K562 (cell line): ENCODE data around the gene ST8SIA1.

ENCODE experiments used
- MAX ChIP-seq: sonication (generic); formaldehyde crosslinking; IDR thresholded peaks from 2 replicates; pipeline ENCODE4 v1.9.0; 2022; ENCODE audit warnings: mild to moderate bottlenecking, missing genetic modification reagents
- NFRKB ChIP-seq: fragments of 450-650 bp; IDR thresholded peaks from 2 replicates; pipeline ENCODE4 v1.6.1; 2016; ENCODE audit warnings: low read depth
- RAD21 ChIP-seq, 2 experiments: fragments of 250-450 bp in 1 of 2; fragments of 450-650 bp in 1 of 2; sonication (Bioruptor Pico) in 1 of 2; formaldehyde crosslinking in 1 of 2; IDR thresholded peaks in 1 of 2; conservative IDR thresholded peaks in 1 of 2; 2 replicates each; pipeline versions ENCODE4 v1.4.0 to v1.8.0; 2020 to 2022; ENCODE audit warnings: mild to moderate bottlenecking in 2 of 2, moderate library complexity in 1 of 2
- TBP ChIP-seq: optimal IDR thresholded peaks from 2 replicates; pipeline ENCODE3; 2011; ENCODE audit warnings: low read depth, low read length, improper control_type of control experiment
- TCF15 ChIP-seq: fragments of 250-450 bp; sonication (Bioruptor Pico); IDR thresholded peaks from 2 replicates; pipeline ENCODE4 v1.8.0; 2022; ENCODE audit warnings: moderate library complexity, mild to moderate bottlenecking, inconsistent platforms
- ZBTB33 ChIP-seq: sonication (generic); formaldehyde crosslinking; IDR thresholded peaks from 2 replicates; pipeline ENCODE4 v1.8.1; 2023; ENCODE audit warnings: mild to moderate bottlenecking, missing genetic modification reagents
- ZNF165 ChIP-seq: fragments of 250-450 bp; sonication (Bioruptor Pico); IDR thresholded peaks from 2 replicates; pipeline ENCODE4 v1.4.0; 2020; ENCODE audit warnings: borderline replicate concordance
- ZNF232 ChIP-seq: sonication (generic); formaldehyde crosslinking; IDR thresholded peaks from 2 replicates; pipeline ENCODE4 v1.8.0; 2022; ENCODE audit warnings: mild to moderate bottlenecking, missing genetic modification reagents

- TF ChIP-seq NFRKB (no peak), ZNF232 (CRISPR knock-in tag) (no peak), TCF15 (CRISPR knock-in tag) (no peak), MAX (no peak), ZNF165 (no peak), TBP (no peak), RAD21 (CRISPR knock-in tag; conservative IDR thresholded peaks at IDR 0.05 in 1 of 2, IDR thresholded peaks at IDR 0.05 in 1 of 2) (no peak), ZBTB33 (CRISPR knock-in tag) (no peak)
Measured at GRCh38 chr12:22248121-22248520, 86.4 kb downstream of the ST8SIA1 start.
